Measurements from ENCODE around the gene POLA2. TPM values are rescaled to one million over a fixed set of nuclear protein-coding genes. Genes with fewer than 3 reads are reported as not detected.

The POLA2 gene
- total RNA-seq, 1 experiment from 2014 or later, result 39.0 TPM

DNA sequence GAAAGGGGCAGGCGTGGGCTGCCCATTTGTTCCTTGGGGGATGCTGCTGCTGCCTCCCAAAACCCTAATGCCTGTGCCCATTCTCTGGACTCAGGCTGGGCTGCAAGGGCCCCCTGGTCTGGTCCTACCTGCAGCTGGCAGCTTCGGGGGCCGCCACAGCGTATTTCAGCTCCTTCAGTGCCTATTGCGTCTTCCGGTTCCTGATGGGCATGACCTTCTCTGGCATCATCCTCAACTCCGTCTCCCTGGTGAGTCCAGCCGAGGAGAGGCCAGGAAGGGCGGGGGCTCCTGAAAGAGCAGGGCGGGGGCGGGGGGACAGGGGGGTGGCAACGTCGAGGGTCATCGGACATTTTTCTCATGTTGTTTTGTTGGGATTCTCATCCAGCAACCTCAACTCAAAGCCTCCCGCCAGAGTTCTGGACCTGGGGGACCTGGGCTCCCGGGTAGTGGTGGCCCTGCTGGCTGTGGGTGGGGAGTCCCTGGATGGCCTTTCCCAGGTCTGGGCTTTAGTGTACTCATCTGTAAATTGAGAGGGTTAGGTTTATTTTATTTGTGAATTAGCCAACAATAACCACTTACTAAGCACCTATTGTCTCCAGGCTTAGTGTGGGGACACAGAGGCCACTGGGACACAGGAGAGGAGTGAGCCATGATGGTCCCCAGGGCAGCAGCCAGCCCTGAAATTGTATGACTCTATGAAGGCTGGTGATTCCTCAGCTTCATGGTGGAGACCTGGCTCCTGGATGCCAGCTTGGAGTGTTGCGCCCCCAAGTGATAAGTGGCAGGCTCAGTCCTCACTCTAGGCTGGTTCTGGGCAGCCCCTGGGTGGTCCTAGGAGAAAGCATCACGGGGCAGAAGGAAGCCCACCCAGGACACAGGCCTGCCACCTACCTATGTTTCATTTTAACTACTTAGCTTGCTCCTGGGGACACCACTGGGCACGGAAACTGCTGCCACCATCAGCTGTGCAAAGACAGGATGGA, 44.0 kb upstream of the POLA2 start:
- TF ChIP-seq TCF7L2 (IDR thresholded peaks at IDR 0.05; ENCODE audit: low read depth, low read length), result no peak
- TF ChIP-seq, protein P1, sequence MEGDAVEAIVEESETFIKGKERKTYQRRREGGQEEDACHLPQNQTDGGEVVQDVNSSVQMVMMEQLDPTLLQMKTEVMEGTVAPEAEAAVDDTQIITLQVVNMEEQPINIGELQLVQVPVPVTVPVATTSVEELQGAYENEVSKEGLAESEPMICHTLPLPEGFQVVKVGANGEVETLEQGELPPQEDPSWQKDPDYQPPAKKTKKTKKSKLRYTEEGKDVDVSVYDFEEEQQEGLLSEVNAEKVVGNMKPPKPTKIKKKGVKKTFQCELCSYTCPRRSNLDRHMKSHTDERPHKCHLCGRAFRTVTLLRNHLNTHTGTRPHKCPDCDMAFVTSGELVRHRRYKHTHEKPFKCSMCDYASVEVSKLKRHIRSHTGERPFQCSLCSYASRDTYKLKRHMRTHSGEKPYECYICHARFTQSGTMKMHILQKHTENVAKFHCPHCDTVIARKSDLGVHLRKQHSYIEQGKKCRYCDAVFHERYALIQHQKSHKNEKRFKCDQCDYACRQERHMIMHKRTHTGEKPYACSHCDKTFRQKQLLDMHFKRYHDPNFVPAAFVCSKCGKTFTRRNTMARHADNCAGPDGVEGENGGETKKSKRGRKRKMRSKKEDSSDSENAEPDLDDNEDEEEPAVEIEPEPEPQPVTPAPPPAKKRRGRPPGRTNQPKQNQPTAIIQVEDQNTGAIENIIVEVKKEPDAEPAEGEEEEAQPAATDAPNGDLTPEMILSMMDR (IDR thresholded peaks at IDR 0.05), result no peak
- TF ChIP-seq POLR2AphosphoS5 (IDR thresholded peaks at IDR 0.05; ENCODE audit: low read depth, low read length), result no peak
- TF ChIP-seq, protein P2, sequence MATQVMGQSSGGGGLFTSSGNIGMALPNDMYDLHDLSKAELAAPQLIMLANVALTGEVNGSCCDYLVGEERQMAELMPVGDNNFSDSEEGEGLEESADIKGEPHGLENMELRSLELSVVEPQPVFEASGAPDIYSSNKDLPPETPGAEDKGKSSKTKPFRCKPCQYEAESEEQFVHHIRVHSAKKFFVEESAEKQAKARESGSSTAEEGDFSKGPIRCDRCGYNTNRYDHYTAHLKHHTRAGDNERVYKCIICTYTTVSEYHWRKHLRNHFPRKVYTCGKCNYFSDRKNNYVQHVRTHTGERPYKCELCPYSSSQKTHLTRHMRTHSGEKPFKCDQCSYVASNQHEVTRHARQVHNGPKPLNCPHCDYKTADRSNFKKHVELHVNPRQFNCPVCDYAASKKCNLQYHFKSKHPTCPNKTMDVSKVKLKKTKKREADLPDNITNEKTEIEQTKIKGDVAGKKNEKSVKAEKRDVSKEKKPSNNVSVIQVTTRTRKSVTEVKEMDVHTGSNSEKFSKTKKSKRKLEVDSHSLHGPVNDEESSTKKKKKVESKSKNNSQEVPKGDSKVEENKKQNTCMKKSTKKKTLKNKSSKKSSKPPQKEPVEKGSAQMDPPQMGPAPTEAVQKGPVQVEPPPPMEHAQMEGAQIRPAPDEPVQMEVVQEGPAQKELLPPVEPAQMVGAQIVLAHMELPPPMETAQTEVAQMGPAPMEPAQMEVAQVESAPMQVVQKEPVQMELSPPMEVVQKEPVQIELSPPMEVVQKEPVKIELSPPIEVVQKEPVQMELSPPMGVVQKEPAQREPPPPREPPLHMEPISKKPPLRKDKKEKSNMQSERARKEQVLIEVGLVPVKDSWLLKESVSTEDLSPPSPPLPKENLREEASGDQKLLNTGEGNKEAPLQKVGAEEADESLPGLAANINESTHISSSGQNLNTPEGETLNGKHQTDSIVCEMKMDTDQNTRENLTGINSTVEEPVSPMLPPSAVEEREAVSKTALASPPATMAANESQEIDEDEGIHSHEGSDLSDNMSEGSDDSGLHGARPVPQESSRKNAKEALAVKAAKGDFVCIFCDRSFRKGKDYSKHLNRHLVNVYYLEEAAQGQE (IDR thresholded peaks at IDR 0.05; ENCODE audit: insufficient read depth in 1 of 2, low read depth in 2 of 2, low read length in 1 of 2), result no peak
- TF ChIP-seq SIN3A (IDR thresholded peaks at IDR 0.05; ENCODE audit: borderline replicate concordance, insufficient read depth, low read depth, low read length), result no peak
- Histone ChIP-seq H3K4me3 (ENCODE audit: low read depth in 2 of 2, low read length in 2 of 2) (no peak overlapping the region), H3K9me3 (ENCODE audit: control insufficient read depth, insufficient read depth, low read depth, low read length) (no peaks in the 10 kb centered on the region), H3K36me3 (ENCODE audit: control insufficient read depth, insufficient read depth, low read length) (no peaks in the 10 kb centered on the region), H3K27ac (ENCODE audit: low read length) (no peak overlapping the region), H3K4me1 (ENCODE audit: control insufficient read depth, insufficient read depth, low read length) (peaks cover 5% of the 10 kb centered on the region; the same call in 1 of the 2 replicates), H3K27me3 (ENCODE audit: control insufficient read depth, insufficient read depth, low read length) (no peaks in the 10 kb centered on the region)
- in situ Hi-C loops (cut with HindIII; ENCODE audit: low pct_unique_long_range_greater_than_20kb, low sequenced_read_pairs) (no loop called here), intact Hi-C loops (cut with micrococcal nuclease; ENCODE audit: unreplicated experiment) (no loop called here)
- ATAC-seq (0 out of 2 replicates have a peak, but pooled peaks have one; percentile 7), DNase-seq (ENCODE audit: low read depth, low spot score) (no peak)
- ChIA-PET CTCF (interaction anchor here (0.5 kb wide), 3 partner anchors 75 to 205 kb away, joined by 3 read pairs; partner anchors contain the start of gene NEAT1), POLR2A (no interaction called here)
- BruUV-seq (replicated peaks), result no TSS peak

DNA sequence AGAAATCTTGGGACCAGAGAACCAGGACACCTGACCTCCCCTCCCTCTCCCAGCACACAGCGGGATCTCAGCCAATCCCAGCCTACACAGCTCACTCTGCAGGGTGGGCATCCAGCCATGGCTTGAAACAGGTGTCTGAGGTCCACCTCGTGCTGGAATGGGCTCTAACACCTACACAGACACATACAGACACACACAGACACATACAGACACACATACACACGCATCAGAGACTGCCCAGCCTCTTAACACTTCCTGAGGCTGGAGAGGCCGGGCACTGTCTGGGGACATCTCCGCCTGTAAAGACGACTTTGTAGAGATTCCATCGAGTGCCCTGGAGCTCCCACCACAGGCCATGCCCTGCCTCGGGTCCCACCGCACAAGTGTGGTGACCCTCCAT, 43.3 kb upstream of the POLA2 start:
- no TSS peak for BruUV-seq (replicated peaks)
- DNase-seq (ENCODE audit: low read depth, low spot score) (no peak), ATAC-seq (0 out of 2 replicates have a peak, but pooled peaks have one; percentile 12)
- ChIA-PET CTCF (interaction anchor here (0.5 kb wide), 2 partner anchors 76 to 204 kb away, joined by 3 read pairs; partner anchors contain the start of gene NEAT1), POLR2A (no interaction called here)
- in situ Hi-C loops (cut with HindIII; ENCODE audit: low pct_unique_long_range_greater_than_20kb, low sequenced_read_pairs), result no loop called here
- H3K4me3 ChIP-seq (ENCODE audit: low read depth in 2 of 2, low read length in 2 of 2), result no peak overlapping the region
- no peaks in the 10 kb centered on the region for H3K9me3 ChIP-seq (ENCODE audit: control insufficient read depth, insufficient read depth, low read depth, low read length)
- H3K36me3 ChIP-seq (ENCODE audit: control insufficient read depth, insufficient read depth, low read length), result no peaks in the 10 kb centered on the region
- peaks cover 3% of the 10 kb centered on the region; the same call in 1 of the 2 replicates for H3K4me1 ChIP-seq (ENCODE audit: control insufficient read depth, insufficient read depth, low read length)
- intact Hi-C loops (cut with micrococcal nuclease; ENCODE audit: unreplicated experiment), result no loop called here
- no peaks in the 10 kb centered on the region for H3K27me3 ChIP-seq (ENCODE audit: control insufficient read depth, insufficient read depth, low read length)
- no peak overlapping the region for H3K27ac ChIP-seq (ENCODE audit: low read length)
- TF ChIP-seq, protein P2 (IDR thresholded peaks at IDR 0.05; ENCODE audit: insufficient read depth in 1 of 2, low read depth in 2 of 2, low read length in 1 of 2), result no peak
- TF ChIP-seq, protein P1 (IDR thresholded peaks at IDR 0.05), result no peak
- TF ChIP-seq SIN3A (IDR thresholded peaks at IDR 0.05; ENCODE audit: borderline replicate concordance, insufficient read depth, low read depth, low read length) (no peak), TCF7L2 (IDR thresholded peaks at IDR 0.05; ENCODE audit: low read depth, low read length) (no peak), POLR2AphosphoS5 (IDR thresholded peaks at IDR 0.05; ENCODE audit: low read depth, low read length) (no peak)

All from Panc1 (cell line).